CD4-positive, alpha-beta T cell treated with Interleukin-4 for 1 hour (primary cell): Measurements from ENCODE around the gene MYO5B.
"Not testable (repeated sequence)": the region's sequence is repeated elsewhere in the genome, so short reads cannot be mapped to it uniquely, and the experiment has no call there.

ENCODE experiments used
- DNase-seq, 2 donors: peaks; one replicate each; pipeline ENCODE4 v3.0.0-alpha.2; 2020 to 2022

Gene MYO5B

DNA sequence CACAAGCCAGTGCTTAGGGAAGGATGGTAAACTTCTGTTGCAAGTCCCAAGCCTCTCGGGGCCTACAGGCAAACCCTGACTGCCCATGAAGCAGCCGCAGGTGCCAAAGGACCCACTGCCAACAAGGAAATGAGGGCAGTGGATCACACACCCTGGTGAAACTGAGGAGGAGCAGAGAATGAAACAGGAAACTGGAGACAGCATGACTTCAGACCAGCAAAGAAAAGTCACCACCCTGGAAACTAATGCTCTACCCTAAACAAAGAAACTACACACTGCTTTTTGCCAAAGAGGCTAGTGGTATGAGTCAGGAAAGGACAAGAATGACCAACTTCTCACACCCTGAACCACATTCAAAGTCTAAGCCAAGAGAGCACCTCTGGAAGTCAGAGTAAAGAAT is 97.2 kb downstream of the MYO5B start:
- DNase-seq, result no peak

DNA sequence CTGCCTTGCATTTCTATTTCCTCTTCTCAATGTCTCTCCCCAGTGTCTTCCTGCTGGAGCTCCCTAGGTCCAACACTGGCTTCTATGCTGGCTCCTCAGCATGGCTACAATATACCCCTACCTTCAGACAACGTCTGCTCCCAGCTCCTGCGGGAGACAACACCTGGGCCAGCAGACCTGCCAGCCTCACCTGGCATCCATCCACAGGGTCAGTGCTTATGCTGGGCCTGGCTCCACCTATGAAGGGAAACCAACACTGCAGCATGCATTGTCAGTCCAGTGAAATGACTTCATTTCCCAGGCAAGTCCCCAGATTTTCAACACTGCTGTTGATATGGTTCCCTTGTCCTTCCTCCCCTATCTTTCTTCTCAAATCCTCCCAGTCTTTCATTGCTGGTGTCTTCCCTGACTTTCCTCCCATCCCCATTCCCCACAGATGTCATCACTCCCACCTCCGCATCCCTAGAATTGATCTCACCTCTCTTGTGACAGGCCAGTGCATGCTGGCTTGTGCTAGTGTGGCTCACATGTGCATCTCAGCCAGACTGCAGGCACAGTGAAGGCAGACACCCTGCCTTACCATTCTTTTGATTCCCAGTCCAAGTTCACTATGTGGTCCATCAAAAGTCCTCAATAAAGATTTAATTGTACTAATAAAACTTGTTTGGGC is 98.0 kb downstream of the MYO5B start:
- no peak for DNase-seq

DNA sequence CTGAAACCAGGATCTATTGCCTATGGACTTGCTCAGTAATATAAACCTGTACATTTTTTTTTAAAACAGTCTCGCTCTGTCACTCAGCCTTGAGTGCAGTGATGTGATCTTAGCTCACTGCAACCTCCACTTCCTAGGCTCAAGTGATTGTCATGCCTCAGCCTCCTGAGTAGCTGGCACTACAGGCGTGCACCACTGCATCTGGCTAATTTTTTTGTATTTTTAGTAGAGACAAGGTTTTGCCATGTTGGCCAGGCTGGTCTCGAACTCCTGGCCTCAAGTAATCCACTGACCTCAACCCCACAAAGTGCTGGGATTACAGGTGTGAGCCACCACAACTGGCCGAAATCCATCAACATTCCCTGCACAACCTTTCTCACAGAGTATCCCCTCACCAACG is 100.2 kb downstream of the MYO5B start:
- not testable (repeated sequence) for DNase-seq

DNA sequence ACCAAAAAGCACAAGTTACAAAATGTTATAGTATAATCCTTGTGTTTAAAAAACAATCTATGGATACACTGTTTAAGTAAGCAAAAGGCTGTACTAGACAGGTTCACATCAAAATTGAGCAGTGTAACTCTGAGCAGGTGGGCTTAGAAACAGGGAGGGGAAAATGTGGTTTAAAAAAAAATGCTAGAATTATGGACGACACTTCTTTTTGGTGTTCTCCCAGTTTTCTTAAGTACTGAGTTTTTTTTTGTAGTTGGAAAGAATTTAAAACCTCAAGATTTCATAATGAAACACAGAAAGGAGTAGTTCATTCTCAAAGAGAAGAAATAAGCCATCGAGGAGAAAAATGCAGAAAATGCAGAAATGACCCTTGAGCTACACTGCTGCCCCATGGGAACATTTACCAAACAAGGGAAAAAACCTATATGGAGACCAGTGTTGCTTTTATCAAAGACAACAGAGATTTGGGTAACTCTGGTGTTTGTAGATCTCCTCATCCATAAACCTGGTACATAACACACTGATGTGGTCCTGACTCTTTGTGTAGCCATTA is 100.7 kb downstream of the MYO5B start:
- no peak for DNase-seq

DNA sequence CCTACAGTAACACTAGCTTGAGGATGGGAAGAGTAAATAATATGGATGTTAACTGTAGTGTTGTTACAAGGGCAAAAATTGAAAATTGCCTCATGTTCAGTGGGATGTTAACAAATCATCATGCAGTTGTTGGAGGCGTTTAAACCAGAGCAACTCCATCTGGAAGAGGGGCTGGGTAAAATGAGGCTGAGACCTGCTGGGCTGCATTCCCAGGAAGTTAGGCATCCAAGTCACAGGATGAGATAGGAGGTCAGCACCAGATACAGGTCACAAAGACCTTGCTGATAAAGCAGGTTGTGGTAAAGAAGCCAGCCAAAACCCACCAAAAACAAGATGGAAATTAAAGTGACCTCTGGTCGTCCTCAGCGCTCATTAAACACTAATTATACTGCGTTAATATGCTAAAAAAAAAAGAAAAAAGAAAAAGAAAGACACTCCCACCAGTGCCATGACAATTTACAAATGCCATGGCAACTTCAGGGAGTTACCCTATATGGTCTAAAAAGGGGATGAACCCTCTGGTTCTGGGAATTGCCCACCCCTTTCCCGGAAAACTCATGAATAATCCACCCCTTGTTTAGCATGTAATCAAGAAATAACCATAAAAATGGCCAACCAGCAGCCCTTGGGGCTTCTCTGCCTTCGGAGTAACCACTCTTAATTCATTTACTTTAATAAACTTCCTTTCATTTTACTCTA is 101.4 kb downstream of the MYO5B start:
- no peak for DNase-seq

DNA sequence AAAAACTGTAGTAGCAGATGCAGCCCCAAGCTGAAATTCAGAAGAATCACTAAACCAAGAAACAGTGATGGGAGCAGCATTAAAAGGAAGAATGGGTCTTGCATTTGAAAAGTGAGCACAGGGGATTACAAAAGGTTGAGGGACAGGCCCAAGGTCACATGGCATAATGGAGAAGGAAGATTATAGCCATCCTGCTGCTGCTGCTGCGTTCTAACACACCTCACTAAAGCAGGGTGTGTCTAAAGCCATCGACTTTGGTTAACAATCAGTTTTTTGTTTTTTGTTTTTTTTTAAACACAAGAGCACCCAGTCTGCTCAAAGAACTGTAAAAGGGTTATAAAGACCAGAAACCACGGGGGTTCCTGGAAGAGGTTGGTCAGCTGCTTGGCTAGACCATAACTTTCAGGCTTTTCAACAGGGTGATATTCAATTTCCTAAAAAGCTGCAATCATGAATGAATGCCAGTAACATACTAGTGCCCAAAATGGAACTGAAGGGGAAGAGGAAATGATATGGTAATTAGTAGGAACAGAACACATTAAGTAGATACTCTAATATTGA is 102.6 kb downstream of the MYO5B start:
- no peak for DNase-seq

DNA sequence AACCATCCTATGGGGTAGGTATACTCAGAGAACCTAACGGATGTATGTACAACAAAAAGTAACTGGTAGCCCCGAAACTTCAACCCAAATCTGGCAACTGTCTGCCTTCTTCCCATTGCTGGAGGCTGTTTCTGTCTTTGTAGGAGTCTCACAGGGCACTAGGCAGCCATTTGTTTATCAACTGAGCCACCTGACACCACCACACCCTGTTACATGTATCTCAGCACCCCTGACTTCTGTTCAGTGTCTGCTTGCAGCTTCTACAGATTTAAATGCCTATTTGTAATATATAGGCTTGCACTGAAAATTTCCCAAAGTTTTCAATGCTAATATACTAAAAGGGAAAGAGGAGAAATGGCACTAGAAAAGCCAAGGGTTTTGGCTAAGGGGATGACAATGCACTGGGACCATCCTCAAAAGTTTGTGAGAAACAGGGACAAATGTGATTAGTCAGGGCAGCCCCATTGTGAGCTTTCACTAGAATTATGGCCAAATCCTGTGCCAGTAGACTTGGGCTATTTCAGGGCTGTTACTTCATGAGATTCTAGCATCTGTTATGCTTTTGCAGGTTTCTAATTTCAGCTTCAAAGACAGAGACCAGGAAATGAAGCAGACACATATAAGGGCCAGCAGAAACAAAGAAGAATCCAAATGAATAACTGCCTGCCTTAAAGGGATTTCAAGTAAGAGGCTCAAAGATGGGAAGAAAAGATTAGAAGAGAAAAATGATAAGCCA is 103.3 kb downstream of the MYO5B start:
- DNase-seq, result no peak

DNA sequence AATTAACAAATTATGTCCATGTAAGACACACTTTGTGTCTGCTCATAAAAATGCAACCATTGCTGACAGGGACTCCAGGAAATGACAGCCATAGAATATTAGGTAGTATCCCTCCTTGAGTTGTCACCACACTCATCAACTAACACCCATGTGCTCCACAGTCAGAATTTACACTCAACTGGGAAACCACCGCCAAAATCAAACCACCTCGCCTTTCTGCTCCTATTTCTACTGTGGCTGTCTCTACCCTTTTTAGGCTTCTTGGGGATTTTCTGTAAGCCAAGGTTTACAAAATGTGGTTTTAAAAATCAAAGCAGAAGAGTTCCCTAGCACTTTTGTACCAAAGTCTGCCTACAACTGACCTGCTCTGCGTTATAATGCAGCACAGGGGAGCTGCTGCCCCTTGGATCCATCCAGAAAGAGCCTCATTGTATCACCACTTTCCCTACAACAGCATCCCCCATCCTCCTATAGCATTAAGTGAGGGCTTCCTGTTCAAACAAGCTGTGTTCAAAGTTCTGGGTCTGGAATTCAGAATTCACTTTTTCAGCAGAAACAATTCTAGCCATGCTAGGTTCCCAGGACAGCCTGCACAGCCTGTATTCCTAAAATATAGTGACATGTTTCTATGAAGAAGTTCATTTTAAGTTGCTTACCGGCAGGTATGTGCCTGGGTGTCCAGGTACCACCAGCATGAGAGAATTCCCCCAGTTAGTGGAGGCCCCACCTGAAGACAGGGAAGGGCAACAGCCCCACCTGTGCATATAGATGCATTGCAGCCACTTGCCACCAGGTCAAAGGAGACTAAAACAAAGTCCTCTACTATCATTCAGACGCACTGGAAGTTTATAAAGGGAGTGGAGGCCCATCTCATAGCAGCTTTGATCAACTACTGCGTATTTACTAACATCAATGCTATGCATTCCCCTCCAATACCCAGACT is 104.3 kb downstream of the MYO5B start:
- no peak for DNase-seq

DNA sequence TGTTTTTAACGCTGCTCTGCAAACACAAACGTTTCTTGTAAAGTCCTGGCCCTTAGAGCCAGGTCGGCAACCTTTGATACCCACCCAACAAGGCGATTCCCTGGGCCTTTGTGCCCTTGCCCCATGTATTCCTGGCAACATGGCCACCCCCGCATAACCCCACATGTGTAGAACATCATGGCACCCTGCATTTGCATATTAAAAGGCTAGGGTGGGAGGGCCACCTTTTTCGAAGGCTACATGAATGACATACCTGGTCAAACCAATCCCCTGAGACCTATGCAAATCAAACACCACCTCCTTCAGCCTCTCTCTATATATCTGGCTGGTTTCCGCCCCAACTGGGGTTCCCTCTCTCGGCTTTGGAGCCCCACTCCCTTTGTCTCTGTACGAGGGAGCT is 105.2 kb downstream of the MYO5B start:
- DNase-seq, result no peak

DNA sequence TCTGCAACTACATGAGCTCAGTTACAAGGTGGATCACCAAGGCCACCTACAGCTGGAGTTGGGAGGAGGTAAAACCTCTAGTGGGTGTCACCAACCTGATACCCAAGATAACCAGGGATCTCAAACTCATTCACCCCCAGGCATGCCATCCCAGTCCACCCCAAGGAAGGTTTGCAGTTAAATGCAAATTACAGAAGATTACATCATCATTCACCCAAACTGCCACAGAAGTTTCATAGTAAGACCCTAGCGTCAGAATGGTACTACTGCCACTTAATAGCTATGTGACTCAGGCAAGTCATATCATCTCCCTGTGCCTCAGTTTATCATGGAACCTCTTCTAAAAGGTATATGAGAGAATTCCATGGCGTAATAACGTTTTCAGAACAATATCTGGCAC is 111.2 kb downstream of the MYO5B start:
- no peak for DNase-seq

DNA sequence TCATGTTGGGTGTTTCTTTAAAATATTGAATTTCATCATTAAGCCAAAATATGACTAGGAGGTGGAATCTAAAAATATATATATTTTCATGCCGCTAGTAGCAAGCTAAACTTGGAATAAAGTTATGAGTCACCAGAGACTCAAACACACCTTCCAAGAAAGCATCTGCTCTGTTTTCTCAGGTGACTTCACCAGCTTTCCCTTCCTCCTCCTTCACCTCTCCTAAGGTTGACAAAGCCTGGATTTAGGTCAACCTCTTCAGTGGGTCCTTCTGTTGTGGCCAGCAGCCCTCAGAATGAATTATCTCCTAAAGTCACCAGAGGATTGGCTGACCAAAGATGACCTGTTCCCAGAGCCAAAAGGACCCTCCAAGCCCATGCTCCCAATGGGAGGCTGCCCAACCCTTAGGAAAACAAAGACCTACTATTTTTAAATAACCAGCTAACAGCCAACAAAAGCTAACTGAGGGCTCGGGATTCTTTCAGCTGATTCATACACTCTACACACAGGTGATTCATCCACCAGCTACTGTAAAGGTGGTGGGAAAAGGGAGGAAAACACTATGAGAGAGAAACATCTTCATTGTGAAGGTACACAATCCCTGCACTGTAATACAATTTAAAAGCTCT is 113.9 kb downstream of the MYO5B start:
- DNase-seq, result no peak

DNA sequence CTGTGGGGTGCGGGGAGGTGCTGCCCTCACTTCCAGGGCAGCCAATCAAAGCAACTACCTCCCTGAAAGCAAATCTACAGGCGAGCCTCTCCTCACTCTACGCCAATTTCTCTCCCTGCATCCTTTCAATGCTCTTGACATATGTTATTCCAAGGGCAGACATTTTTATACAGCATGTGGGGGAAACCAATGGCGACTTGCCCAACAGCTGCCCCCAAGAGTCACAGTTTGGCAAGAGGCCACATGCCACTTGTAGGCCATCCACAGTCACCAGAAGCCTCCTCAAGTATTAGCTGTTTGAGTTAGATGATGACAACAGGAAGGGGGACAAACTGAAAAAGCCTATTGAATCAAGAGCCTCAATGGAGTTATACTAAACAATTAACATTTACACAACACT is 114.6 kb downstream of the MYO5B start:
- DNase-seq, result no peak

DNA sequence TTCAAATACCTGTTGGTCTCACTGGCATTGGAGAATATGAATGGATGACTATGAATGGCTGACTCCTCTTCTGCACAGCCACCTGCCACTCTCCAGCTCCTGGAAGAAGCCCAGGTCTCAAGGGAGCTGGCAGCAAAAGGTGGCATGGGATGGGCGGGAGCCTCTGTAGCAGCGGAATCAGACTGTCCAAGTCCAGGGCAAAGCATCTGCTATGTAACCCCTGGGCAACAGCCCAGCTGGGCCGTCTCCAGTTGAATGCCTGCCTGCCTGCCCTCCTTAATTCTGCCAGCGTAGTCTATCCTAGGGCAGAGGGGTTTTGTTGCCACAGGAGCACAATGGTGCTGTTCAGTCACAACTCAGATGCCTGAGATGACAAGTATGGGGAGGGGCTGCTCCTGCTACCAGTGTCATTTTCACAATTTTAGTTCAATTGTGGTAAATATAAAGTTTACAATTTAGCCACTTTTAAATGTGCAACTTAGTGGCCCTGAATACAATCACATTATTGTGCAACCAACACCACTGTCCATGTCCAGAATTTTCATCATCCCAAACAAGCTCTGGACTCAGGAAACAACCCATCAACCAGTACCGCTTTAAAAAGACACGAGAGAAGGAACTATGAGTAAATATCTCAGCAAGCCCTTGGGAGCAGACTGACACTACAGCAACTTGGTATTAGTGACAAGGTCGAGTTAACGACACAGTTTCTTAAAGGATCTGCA is 115.2 kb downstream of the MYO5B start:
- DNase-seq, result no peak

DNA sequence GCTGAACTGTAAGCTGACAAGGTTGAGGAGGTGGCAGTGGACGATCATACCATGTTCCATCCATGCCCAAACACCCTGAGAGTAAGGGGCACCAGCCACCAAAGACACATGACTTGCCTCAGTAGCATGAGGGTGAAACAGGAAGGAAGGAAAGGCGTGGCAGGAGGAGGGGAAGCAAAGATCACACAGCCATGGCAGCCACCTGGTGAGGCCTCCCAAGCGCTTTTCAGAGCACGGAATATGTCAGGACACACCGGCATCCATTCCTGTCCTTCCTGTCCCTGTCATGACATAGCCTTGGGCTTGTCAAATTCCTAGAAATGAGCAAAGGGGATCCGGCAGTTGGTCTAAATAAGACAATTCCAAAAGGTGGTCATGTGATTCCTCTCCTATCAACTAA is 118.7 kb downstream of the MYO5B start:
- no peak for DNase-seq

DNA sequence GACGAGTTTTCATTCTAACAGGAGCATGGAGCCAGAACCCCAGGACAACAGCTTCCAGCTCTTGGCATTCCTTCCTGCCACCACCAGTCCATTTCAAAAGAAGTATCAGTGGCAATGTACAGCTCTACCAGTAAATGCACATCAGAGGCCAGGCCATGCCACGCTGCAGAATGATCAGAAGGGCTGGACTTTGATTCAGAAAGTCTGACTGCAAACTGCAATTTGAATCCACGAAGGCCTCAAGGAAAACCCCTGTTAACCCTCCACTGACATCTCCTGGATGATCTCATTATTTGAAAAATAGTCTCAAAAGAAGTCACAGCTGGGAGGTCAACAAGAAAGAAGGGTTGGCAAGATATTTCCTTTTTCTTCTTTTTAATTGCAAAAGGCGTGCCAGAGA is 119.2 kb downstream of the MYO5B start:
- no peak for DNase-seq

DNA sequence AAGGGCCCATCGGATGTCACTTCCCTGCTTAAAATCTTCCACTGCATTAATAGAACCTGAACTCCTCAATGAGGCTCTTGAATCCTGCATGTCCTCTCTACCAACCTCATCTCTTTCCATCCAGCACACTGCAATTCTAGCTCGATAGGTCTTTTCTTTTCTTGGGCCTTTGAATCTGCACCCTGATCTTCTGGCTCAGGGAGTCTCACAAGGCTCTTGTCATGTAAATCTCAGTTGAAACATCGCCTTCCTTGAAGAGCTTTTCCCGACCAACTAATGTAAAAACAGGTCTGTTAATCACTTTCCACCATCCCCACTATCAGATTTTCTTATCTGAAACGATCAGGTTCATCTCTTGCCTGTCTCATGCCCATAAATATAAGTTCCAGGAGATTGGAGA is 120.5 kb downstream of the MYO5B start:
- no peak for DNase-seq

DNA sequence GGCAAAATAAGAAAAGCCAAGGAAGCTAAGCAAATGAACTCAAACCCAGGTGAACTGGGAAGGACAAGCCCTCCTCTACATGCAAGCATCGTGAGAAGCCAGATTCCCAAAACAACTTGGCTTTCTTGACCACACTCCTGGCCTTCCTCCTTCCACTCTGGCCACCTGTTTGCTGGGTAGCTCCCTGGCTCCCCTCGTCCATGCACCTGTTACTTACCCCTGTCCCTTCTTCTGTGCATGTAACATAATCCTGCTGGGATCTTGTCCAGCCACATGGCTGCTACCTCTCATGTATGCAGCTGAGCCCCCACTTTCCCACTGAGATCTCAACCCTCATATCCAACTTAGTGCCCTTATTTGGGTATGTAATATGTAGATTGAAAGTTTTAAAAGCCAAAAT is 121.6 kb downstream of the MYO5B start:
- no peak for DNase-seq

DNA sequence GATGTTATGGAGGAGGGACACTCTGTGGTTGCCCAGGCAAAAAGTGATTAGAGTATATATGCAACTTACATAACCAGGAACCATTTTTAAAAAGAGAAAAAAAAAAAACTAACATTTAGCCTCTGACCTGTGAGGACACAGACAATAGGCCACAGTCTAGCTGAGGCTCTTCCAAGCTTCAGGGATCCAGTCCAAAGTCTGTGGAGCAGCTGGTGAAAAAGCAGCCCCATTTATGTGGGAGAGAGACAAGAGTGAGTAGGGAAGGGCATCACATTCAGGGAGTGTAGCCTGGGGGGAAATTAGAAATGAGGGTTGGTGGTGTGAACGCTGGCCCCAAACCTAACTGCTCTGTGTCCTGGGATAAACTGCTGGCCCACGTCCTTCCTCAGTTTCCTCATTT is 122.8 kb downstream of the MYO5B start:
- DNase-seq, result no peak

DNA sequence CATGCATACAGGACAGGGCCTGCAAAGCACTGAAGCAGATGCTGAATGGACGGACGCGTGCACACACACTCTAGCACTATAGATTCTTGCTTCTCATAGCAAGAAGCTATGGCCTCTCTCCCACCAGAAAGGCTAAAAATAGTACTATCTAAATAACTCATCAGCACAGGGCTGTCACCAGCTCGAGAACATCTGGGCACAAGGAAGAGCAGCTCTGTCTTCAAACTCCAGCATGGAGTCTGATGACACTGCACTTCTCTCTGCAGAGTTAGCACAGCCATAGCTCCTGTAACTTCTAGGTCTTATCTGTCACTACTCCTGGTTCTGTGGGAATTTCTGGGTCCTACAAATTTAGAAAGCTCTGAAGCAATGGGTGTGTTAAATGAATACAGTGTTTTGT is 123.5 kb downstream of the MYO5B start:
- DNase-seq, result no peak

DNA sequence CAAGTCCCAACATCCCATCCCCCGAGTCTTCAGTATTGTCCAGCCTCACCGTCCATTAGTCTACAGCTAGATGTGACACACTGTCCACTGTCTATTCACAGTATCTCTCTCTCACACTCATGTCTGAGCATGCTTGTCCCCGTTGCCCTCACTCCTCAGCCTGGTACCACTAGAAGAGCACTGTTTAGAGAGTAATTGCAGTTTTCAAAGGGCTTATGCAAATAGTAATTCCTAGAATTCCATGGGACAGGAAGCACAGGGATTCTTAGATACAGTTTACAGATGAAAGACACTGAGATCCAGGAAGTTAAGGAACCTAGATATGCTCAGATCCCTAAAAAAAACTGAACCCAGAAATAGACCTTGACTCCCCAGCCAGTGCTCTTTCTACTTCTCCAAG is 125.5 kb downstream of the MYO5B start:
- no peak for DNase-seq

DNA sequence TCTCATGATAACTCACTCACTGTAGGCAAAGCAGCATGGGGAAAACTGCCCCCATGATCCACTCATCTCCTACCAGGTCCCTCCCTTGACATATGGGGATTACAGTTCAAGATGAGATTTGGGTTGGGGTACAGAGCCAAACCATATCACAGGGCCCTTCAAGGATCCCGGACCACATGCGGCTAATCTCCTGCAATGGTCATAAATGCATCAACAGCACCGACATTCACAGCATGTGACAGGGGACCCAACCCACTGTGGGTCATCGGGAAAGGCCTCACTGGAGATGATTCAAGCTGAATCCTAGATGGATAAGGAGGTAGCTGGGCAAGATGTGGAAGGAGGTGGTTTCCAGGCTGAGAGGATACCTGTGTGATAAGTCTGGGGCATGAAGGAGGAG is 129.4 kb downstream of the MYO5B start:
- no peak for DNase-seq
